Measurements from ENCODE around the gene VAPB.

Gene VAPB

DNA sequence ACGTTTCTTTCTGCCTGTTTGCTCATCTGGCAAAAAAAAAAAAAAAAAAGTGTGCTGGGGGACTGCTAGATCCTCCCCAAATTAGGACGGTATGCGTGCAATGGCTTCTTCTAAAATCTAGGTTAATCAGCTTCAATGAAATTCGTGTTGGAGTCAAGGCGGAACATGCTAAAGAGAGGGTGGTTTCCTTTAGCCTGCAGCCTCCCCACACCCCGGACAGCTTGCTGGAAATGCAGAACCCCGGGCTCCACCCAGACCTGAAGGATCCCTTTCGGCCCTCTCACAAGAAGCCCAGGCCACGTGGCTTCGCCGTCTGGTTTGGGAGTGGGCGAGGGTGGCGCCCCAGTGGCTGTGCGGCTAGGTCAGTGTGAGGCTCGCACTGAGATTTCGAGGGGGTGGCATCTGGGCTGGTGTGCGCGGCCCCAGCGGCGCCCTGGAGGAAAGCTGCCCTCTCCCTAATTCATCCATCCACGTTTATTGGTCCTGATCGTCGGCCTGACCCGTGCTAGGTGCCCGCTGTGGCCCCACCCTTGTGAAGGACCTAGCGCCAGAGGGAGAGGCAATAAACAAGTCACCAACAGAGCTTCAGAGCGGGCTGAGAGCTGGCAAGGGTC is 77.2 kb downstream of the VAPB start:
- no peak for DNase-seq

- no peak for DNase-seq
These were observed 77.9 kb downstream of the VAPB start for GRCh38 chr20:58466729-58467571.

DNA sequence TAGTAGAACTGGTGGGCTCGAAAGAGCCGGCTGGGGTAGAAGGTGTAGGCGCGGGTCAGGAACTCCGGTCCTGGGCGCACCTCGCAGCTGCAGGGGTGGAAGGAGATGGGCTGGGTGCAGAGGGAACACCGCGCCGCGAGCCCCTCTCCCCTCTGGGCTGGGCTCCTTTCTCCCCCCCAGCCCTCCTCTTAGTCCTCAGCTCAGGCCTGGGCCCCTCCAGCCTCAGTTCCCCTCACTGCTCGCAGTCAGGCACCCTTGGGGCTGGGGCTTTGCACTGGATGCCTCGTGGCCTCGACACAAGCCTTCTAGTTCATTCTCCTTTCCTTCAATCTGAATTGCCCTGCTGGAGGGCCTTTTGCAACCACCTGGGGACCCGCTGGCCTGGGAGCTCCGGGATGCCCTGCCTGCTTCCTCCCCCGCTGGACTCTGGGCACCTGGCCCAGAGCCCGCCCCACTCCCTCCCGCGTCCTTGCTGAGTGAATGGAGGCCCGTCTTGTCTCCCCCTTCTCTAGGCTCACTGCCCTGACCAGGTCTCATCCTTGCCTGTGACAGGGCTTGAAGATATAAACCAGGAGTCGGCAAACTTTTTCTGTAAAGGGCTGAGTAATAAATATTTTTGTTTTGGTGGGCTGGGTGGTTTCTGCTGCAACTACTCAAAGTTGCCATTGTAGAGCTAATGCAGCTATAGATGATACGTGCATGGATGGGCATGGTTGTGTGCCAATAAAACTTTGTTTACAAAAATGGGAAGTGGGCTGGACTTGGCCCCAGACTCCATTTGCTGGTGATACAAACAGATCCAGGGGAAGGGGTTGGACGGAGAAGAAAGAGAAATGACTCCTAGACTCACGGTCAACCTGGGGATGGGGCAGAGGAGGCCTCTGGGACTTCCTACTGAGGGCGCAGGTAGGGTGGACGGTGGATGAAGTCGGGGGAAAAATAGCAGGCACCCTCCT is 78.8 kb downstream of the VAPB start:
- DNase-seq = no peak

DNA sequence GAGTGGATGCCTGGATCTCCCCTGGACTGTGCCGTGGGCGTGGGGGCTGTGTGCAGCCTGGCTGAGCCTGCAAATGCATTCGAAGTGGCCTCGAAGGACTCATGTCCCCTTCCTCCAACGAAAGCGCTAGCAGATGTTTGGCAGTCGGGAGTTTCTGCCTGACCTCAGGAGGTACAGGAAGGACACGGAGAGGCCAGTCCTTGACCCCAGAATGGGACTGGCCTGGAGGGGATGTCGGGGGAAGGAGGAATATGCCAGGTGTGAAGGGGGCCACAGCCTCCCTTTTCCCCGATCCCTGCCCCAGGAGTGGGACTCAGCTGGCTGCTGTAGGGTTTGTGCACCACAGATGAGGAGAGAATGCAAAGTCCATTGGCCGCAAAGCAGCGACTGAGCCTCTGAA is 80.6 kb downstream of the VAPB start:
- no peak for DNase-seq

DNA sequence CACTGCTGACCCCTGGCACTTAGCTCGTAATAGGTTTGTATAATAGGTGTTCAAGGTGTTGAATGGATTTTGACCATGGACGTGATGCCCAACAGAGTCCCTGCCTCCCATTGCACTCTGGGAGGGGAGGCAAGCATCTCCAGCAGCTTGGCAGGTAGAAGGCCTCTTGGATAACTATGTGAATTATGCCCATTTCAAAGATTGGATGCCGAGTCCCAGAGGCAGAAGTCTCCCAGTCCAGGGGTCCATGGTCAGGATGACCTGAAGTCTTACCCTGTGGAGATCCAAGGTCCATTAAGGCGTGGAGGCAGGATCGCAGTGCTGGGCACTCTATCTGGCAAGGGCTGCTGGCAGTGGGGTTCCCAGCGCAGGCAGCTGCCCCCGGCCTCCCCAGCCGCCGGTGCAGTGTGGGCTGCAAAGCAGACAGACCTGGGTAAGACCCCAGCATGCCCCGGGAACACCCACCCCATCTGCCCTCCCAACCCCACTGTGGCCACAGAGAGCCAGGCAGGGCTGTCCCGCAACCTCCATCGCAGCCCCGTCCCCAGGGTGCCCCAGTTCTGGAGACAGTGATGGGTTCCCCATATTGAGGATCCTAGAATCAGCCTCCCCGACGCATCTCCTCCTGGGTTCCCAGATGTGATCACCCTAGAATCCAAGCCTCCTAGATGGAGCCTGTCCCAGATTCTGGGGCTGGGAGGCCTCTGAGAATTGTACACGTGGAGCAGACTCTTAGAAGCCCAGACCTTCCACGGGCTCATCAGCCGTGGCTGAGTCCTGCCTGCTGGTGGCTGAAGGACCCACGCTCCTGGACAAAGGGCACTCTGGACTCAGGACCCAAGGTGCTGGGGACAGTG is 81.5 kb downstream of the VAPB start:
- DNase-seq = no peak

- no peak for DNase-seq
These were observed 82.5 kb downstream of the VAPB start for GRCh38 chr20:58471193-58472164.

DNA sequence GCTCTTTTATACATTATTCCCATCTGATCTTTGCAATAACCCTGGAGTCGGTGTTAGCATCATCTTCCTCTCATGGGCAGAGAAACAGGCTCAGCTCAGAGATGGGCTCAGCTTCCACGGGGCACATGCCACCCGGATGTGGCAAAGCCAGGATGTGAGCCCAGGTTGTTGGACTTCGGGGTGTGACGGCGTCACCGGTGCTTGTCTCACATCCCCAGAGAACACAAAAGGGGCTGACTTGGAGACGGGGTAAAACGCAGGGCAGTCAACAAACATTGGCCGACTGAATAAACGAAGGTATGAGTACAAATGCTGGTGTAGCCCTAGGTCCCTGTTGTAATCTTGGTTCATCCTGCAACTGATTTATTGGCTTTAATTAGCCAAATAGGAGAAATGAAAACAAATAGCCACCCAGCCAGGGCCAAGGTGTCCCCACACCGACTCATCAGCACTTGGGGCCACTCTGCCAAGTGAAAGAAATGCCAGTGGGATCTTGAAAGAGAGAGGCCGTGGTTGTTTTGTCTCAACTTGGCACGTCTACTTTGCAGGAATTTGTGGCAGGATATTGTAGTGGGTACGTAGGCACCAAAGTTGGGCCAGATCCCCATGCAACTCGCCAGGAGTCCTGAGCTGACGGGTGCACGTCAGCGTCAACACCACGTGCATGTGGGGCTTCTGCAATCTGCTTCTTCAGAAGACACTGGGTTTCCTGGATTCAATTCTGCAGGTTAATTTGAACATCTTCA is 83.4 kb downstream of the VAPB start:
- no peak for DNase-seq

GRCh38 chr20:58473453-58474425 is 84.7 kb downstream of the VAPB start:
- DNase-seq = no peak

DNA sequence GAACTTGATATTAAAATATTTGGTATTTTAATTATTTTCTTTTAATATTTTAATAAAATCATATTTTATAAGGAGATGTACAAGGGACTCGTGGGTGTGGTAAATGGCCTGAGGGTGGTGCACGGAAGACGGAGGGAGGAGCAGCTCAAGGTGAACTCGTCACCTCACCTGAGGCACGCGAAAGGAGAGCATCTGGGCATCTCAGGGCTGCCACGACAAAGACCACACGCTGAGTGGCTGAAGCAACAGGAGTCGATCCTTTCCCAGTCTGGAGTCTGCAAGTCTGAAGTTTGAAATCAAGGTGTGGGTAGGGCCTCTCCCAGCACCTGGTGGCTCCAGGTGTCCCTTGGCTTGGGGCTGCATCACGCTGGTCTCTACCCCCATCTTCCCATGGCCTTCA is 86.4 kb downstream of the VAPB start:
- no peak for DNase-seq

GRCh38 chr20:58478141-58478805 is 89.2 kb downstream of the VAPB start:
- no peak for DNase-seq

DNA sequence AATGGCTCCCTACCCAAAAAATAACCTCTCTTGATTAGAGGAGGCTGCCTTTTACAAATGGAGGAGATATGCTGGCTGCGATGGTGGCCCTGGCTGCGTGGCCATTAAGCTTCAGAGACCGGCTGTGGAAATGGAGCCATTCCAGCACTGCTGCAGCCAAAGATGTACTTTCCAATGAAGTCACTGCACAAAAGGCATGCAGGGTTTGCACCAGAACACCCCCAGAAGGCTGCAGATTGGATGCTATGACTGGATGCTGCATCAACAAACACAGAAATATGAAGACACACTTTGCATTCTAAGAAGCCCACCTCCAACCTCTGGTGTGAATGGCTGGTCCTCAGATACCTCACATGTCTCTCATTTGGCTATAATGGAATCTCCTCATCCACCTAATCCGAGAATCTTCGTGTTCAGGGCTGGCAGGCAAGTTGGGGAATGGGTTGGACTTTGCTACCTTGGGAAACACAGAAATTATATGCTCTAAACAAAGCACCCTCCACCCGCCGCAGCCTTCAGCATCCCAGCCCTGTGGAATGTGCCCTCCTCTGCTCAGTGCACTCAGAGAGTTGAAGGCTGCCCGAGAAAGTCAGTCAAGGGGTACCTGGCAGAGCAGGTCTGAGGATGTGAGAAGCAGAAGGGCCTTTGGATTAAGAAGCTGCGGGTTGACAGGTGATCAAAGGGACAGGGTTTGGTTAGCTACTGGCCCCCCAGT is 90.9 kb downstream of the VAPB start:
- DNase-seq = no peak

DNA sequence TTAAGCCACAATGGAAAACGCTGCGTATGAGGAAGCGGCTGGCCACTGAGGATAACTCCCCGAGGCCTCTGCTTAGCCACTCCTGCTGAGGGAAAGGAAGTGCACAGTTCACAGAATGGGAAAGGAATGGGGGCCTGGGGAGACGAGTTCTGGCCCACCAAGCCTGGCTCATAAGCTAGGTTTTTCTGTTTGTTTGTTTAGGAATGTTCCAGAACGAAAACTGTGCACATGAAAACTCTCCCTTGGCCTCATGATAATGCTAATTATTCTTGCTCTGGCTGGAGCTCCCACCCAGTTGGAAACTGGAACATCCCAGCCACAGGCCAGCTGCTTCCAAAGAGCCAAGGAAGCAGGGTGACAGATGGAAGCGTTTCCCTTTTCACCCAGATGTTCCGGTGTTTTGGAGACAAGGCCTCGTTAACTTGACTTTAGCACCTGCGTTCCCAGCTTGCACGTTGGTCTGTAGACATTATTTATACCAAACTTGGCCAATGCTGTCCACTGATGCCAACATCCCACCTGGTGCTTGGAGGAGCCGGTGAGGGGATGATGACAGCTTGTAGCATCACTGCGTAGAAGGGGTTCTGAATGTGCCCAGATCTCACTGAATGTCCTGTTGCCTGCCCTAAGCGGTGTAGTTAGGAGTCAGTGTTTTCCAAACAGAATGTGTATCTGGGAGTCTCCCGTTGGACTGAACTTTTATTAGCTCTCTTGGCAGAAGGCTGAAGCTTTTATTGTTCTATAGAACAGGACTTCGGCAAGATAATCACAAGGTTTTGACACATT is 91.7 kb downstream of the VAPB start:
- no peak for DNase-seq

DNA sequence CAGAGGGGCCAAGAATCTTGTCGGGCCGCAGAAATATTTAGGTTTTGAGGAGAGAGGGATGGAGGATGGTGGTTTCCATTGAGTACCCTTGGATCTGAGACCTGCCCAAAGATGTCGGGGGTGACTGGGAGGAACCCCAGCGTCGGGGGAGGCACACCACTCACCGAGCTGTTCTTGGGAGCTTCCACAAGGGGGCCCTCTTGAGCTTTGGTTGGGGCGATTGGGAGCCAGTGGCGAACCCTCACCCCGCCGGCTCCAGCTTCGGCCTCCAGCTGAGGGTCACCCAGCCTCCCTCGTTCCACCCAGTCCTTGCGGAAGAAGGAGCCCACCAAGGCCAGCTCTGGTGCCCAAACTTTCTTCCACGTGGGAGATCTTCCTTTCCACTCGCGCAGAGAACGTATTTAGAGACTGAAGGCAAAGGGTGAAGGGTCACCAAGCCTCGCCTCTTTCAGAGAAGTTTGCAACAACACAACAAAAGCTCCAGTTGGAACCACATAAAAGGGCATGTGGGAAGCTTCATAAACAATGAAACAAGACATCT is 92.5 kb downstream of the VAPB start:
- DNase-seq = peak; percentile 65

GRCh38 chr20:58482416-58482815 is 93.4 kb downstream of the VAPB start:
- DNase-seq = no peak

DNA sequence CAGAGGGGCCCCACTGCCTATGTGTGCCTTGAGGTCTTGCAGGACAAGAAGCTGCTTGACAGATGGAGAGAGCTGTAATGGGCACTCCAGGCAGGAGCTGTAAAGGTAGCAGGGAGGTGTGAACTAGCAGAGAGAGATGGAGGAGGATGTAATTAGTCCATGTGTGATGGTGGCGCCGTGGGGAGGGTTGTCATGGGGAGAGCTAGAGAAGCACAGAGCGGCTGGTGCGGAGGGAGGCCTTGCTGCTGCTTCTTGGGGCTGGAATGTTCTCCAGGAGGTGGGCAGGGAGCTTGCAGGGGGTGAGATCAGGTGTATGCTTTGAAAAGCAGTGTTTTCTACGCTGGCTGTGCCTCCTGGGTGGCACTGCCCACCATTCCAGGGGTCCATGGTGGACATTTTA is 94.0 kb downstream of the VAPB start:
- no peak for DNase-seq

DNA sequence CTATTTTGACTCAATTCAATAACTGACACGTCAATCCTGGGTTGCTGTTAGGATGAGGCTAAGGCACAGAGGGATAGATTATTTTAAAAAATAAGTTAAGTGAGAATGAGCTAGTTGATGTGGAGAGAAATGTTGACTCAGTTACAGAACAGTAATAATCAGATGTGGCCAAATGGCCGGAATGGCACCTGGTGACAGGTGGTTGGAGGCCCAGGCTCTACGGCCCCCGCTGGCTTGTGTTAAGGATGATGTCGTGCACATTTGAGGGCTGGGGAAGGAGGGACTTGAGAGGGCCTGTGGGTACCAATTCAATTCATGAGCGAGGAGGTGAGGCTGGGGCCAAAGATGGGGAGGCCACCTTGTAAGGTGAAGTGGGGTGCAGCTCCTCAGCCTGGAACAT is 94.4 kb downstream of the VAPB start:
- no peak for DNase-seq

DNA sequence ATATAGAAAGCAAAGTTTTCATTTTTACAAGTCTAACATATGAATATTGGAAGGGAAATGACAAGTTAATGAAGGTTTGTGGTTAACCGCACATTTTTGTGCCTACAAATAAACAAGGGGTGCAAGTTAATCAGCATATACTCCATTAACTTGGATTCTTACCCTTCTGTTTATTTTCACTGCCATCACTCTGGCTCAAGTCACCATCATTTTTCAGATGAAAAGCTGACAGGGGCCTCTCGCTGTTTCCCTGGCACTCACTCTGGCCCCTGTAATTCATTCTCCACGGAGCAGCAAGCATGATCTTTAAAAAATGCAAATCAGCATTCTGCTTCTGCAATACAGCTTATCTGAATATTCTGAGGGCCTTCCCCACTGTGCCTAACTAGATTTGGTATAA is 96.4 kb downstream of the VAPB start:
- DNase-seq = no peak
